SK-N-DZ (cell line): ENCODE measurements around the gene ZNF438.
"Not testable (repeated sequence)": the region's sequence is repeated elsewhere in the genome, so short reads cannot be mapped to it uniquely, and the experiment has no call there.

ENCODE experiments used
- DNase-seq: peaks from one replicate; pipeline ENCODE4 v3.0.0-alpha.2; 2015; ENCODE audit warnings: low spot score

The ZNF438 gene

GRCh38 chr10:30986053-30986555, 45.6 kb downstream of the ZNF438 start:
- DNase-seq, result no peak

DNA sequence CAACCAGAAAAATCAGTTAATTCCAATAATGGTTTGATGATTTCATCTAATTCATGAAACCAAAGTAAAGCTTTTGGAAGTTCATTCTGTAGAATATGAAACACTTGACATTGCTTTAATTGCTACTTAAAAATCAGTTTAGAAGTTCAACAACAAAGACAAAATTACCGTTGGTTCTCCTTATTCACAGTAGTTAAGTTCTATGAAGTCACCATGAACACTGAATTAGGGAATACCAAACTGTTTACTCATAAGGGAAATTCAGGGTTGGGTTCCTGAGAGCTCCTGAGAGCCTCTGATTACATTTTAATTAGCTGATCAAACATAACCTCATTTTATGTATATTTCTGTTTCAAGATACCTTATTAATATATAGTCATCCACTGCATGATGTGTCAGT, 46.2 kb downstream of the ZNF438 start:
- DNase-seq, result no peak

DNA sequence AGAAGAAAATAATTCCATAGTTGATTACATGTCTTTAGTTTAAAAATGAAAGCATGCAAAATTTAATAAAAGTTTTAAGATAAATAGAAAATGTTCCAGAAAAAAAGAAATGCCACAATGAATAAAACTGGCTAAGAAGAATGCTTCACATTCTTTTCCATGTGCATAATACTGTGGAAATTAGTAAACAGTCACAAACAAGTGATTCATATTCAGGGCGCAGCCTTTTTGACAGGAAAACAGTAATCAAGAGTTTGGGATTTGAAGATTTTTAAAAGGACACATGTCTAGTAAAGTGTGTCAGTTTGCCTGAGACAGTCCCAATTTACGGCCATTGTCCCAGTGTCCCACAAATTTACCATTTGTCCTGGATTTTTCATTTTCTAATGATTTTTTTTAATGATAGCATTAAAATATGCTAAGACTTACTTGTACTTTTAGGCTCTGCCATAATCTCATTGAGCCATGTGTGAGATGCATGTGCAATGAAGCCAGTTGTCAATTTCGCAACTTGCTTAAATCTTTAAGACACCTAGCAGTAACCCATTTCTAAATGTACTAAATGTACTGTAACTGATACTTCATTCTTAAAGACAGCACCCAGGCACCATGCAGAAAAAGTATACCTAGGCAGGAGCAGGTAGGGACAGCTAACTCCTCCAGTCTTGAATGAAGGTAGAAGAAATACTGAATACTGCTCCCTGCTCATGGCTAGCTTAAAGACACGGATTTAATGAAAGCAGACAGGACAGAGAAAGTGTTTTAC, 46.9 kb downstream of the ZNF438 start:
- DNase-seq, result no peak

- DNase-seq, result not testable (repeated sequence)
Measured at GRCh38 chr10:30983209-30983608, 48.5 kb downstream of the ZNF438 start.

GRCh38 chr10:30980951-30981616, 50.6 kb downstream of the ZNF438 start:
- DNase-seq, result no peak

DNA sequence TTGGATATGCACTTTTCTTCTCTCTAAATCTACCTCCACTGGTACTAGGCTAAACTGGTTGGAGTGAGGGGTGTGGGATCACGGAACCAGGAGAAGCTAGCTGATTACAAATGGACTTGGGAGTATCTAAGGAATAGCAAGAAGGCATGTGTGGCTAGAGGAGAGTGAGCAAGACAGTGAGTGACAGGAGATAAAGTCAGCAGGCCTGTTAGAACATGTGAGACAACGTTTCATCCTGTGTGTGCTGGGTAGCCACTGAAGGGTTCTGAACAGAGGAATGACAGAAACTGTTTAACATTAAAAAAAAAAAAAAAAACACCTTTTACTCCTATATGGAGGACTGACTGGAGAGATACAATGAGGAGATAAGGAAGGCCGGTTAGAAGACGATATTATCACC, 51.7 kb downstream of the ZNF438 start:
- DNase-seq, result no peak

- no peak for DNase-seq
Measured at GRCh38 chr10:30978843-30979242, 52.8 kb downstream of the ZNF438 start.

GRCh38 chr10:30977385-30977784, 54.3 kb downstream of the ZNF438 start:
- DNase-seq, result no peak

GRCh38 chr10:30974773-30975415, 56.8 kb downstream of the ZNF438 start:
- no peak for DNase-seq

GRCh38 chr10:30974355-30974754, 57.3 kb downstream of the ZNF438 start:
- DNase-seq, result no peak

DNA sequence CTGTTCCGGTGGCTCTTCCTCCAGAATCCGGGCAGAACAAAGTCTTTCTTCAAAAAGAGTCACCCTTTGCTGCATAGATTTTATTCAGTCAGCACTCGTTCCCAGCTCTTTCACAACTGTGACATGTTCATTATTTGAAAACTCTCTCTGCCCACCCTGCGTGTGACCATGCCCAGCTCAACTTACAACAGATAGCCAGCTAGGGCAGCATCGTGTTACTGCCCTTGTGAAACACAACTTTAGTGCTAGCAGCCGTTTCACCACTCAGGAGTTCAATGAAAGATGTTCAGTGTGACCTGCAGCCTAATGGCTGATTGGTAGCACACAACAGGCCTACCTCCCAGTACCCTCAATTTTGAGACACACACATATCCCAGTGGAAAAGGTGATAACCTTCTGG, 57.9 kb downstream of the ZNF438 start:
- DNase-seq, result no peak

DNA sequence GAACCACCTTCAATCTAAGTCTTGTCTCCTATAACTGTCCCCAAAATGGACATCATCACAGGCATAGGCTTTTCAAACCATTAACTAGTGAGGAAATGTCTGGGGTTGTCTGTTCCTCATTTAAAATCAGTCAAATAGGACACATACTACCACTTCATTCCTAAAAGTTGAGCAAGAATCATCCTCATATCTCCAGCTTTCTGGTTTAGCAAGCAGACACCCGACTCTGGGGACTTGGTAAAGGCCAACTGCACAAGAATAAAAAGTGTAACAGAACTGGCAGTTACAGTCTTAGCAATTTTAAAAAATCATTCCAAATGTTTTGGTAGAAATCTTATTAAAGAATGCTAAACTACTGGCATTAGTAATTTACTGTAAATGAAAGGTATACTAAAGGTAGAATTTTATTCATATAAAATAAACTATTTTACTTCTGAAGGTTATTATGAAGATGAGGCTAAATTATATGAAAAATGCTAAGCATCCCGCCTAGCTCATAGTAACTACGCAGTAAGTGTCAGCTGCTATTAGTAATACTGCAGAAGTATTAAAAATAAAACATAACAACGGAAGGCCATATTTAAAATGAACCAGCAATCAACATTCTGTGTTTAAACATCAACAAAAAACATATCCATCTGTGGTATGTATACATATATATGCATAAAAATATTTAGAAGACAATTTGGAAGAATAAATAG, 60.8 kb downstream of the ZNF438 start:
- no peak for DNase-seq

GRCh38 chr10:30968711-30969110, 63.0 kb downstream of the ZNF438 start:
- DNase-seq, result no peak

DNA sequence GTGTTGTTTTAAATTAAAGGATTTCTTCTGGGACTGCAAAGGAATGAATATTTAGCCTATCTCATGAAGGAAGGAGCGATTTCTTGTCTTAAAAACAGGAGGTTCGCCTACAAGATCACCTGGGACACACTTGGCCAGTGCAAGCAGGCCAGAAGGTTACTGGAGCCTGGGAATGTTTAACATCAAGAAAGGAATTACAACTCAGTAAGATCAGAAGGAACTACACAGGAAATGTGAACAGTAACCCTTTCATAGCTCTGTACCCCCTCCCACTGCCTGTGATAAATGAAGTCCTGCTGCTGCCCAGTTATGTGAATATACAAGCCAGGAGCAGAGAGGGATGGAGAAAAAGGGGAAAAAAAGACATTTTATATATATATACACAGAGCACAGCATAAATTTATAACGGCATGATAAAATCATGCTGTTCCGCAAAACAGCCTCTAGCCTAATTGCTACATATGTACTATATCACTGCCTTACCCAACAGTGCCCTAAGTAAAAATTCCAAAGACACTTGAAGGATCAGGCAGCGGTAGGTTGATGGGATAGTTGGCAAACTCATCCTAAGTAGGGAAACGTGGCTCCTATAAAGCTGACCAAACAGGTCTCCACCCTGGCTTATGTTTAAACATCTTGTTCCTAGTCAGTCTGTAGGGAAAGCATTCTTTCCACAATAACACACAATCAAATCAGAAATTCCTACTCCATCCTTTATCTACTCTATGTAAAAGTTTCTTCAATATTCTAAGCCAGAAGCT, 63.8 kb downstream of the ZNF438 start:
- no peak for DNase-seq

- DNase-seq, result no peak
Measured at GRCh38 chr10:30963992-30964930, 67.4 kb downstream of the ZNF438 start.

DNA sequence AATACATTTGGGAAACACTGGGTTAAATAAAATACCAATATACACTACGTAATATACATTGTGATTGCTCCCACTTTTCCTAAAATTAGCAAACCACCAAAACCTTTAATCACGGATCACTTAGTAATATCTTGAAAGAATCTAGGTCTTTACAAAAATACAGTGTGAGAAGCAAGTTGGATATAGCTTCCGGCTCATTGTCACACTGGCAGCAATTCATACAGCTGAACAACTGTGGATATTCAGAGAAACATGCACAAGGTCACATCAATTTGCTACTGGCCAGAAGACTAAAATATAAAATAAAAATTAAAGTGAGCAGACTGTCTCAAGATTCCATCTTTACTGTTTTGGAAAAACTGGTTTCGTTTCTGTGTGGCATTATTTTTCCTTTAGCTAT, 69.1 kb downstream of the ZNF438 start:
- DNase-seq, result no peak

- no peak for DNase-seq
Measured at GRCh38 chr10:30959836-30960210, 71.8 kb downstream of the ZNF438 start.

GRCh38 chr10:30949218-30949617, 82.4 kb downstream of the ZNF438 start:
- not testable (repeated sequence) for DNase-seq

GRCh38 chr10:30944005-30944404, 87.7 kb downstream of the ZNF438 start:
- DNase-seq, result no peak

DNA sequence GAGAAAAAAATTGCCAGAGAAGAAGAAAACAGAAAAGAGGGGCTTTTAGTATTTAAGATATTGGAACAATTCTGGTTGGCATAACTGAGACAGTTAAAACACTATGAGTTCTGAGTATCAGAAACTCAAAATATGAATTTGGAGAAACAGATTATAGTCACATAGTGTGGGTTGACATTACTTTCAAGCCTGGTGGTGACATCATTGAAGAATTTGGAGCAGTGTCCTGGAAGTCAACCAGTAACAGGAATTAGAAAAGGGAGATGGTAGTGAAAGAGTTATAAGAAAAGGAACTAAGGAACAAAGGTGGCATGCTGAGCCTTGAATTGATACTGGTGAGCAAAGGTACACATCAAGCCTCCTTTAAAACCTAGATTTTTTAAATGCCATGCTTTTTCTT, 88.2 kb downstream of the ZNF438 start:
- no peak for DNase-seq
